Measurements from ENCODE around the gene WNT6. TPM values are rescaled to one million over a fixed set of nuclear protein-coding genes. Genes with fewer than 3 reads are reported as not detected.

The WNT6 gene
- total RNA-seq, 2 donors from 2014 or later, result 8.0 to 56.5 TPM

DNA sequence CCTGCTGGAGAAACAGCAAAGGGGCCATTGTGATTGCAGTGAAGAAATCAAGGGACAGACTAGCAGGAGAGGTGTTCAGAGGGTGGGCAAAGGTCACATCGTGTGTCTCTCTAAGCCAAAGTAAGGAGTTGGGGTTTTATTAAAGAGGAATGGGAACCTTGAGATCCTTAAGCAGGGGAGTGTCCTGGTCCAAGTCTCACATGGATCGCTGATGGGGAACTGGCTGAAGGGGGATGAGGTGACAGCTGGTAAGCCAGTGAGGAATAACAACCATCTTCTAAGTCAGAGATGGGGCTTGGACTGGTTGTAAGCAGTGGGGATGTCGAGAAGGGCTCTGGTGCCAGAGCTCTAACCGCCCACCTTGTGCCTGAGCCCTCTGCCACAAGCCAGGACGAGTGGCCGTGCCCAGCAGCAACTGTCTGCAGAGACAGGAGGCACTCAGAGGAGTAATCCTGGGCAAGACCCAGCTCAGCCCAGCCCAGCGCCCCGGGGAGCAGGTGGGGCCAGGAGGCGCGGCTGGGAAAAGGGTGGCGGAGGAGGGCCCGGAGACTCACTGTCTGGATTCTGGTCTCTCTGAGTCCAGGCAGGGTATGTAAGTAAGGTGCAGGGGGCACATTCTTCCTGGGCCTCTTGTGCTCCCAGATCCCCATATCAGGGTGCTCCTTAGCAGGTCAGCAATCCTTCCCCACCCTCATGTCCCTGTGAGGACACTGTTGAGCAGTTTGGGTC is 34.7 kb downstream of the WNT6 start:
- H3K9me3 ChIP-seq, result no peaks in the 10 kb centered on the region
- TF ChIP-seq POLR2A (IDR thresholded peaks at IDR 0.05), result peak; percentile 40
- TF ChIP-seq POLR2AphosphoS5 (IDR thresholded peaks at IDR 0.05), result no peak
- no peaks in the 10 kb centered on the region for H3K36me3 ChIP-seq
- WGBS, result 45% methylated on average over 12 of the region's 12 CpGs
- intact Hi-C loops (cut with DNase I), result no loop called here
- H3K4me3 ChIP-seq, result no peak overlapping the region
- DNase-seq (ENCODE audit: low spot score), result no peak
- H3K4me1 ChIP-seq (replicated peaks), result no peaks in the 10 kb centered on the region
- peaks cover 17% of the 10 kb centered on the region for H3K27me3 ChIP-seq (replicated peaks; ENCODE audit: insufficient read depth)
- no peak overlapping the region for H3K27ac ChIP-seq

DNA sequence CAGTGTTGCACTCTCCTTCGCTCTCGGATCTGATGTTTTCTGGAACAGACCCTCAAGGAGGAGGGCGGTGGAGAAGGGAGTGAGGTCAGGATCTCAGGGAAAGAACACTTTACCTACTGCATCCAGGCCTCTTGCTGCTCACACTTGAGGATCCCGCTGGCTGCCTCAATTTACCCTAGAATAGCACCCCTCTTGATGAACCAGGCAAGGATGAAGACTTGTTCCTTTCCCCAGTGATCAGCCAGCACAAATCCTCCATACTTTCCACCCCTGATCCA is 35.2 kb downstream of the WNT6 start:
- no peak overlapping the region for H3K27ac ChIP-seq
- TF ChIP-seq POLR2A (IDR thresholded peaks at IDR 0.05), result no peak
- no peak for TF ChIP-seq POLR2AphosphoS5 (IDR thresholded peaks at IDR 0.05)
- TF ChIP-seq, protein P1, sequence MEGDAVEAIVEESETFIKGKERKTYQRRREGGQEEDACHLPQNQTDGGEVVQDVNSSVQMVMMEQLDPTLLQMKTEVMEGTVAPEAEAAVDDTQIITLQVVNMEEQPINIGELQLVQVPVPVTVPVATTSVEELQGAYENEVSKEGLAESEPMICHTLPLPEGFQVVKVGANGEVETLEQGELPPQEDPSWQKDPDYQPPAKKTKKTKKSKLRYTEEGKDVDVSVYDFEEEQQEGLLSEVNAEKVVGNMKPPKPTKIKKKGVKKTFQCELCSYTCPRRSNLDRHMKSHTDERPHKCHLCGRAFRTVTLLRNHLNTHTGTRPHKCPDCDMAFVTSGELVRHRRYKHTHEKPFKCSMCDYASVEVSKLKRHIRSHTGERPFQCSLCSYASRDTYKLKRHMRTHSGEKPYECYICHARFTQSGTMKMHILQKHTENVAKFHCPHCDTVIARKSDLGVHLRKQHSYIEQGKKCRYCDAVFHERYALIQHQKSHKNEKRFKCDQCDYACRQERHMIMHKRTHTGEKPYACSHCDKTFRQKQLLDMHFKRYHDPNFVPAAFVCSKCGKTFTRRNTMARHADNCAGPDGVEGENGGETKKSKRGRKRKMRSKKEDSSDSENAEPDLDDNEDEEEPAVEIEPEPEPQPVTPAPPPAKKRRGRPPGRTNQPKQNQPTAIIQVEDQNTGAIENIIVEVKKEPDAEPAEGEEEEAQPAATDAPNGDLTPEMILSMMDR (IDR thresholded peaks at IDR 0.05), result no peak
- no peaks in the 10 kb centered on the region for H3K9me3 ChIP-seq
- no peak for DNase-seq (ENCODE audit: low spot score)
- H3K4me1 ChIP-seq (replicated peaks), result no peaks in the 10 kb centered on the region
- no peaks in the 10 kb centered on the region for H3K36me3 ChIP-seq
- intact Hi-C loops (cut with DNase I), result no loop called here
- no peak overlapping the region for H3K4me3 ChIP-seq
- 74% methylated on average over 4 of the region's 4 CpGs for WGBS
- peaks cover 19% of the 10 kb centered on the region for H3K27me3 ChIP-seq (replicated peaks; ENCODE audit: insufficient read depth)

DNA sequence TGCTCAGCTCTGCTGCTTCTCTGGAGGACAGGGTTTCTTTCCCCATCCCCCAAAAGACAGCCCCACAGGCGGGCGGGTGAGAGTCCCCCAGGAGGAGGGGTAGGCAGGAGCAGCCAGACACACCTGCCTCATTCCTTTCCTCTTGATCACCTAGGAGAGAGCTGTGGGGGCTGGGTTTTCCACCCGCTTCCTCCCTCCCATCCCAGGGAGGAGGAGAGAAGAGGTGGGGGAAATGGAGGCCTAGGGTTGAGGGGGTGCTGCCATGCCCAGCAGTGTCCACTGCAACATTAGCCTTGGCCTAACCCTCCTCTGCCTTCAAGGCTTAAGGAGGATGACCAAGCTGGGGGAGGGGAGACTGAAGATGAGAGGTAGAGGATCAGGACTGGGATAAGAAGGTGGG is 35.7 kb downstream of the WNT6 start:
- intact Hi-C loops (cut with DNase I), result no loop called here
- WGBS, result 49% methylated on average over 3 of the region's 3 CpGs
- Histone ChIP-seq H3K4me3 (no peak overlapping the region), H3K9me3 (no peaks in the 10 kb centered on the region), H3K27me3 (replicated peaks; ENCODE audit: insufficient read depth) (peaks cover 19% of the 10 kb centered on the region), H3K36me3 (no peaks in the 10 kb centered on the region), H3K4me1 (replicated peaks) (no peaks in the 10 kb centered on the region), H3K27ac (no peak overlapping the region)
- TF ChIP-seq, protein P1 (IDR thresholded peaks at IDR 0.05), result no peak
- TF ChIP-seq POLR2A (IDR thresholded peaks at IDR 0.05) (no peak), POLR2AphosphoS5 (IDR thresholded peaks at IDR 0.05) (no peak)
- DNase-seq (ENCODE audit: low spot score), result no peak

DNA sequence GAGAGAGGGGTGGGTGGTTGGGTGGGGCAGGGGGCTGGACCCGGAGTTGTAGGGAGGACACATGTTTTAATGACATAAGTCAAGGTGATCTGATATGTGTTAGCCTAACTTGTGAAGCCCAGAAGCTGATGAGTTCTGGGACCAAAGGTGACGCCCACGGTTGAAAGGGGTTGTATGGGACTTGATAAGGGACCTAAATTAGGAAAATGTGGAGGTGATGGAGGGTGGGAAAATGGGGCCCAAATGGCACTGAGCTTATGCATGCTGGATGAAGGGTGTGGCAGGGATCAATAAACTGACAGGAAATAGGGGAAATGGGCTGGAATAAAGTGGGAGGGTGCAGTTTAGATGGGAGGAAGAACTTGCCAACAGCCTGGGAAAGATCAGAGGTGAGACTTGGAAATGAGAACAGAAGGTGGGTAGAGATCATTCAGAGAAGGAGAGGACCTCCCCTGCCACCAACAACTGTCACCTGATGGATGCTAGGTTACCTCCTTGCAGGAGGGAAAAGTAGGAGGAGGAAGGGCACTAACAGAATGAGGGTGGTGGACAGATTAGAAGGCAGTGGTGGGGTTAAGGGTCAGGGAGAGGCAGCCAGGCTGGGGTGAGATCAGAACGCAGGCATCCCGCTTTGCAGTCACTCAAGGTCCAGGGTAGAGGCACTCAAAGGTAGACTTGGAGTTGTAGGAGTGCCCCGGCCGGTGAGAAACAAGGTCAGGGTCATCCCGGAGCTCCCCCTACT is 36.3 kb downstream of the WNT6 start:
- intact Hi-C loops (cut with DNase I), result loop anchor here (1.0 kb wide), 1 partner anchor 19 kb away; no protein-coding TSS in a partner anchor
- peaks cover 19% of the 10 kb centered on the region for H3K27me3 ChIP-seq (replicated peaks; ENCODE audit: insufficient read depth)
- TF ChIP-seq POLR2AphosphoS5 (IDR thresholded peaks at IDR 0.05), result no peak
- TF ChIP-seq POLR2A (IDR thresholded peaks at IDR 0.05), result no peak
- TF ChIP-seq, protein P1 (IDR thresholded peaks at IDR 0.05), result no peak
- no peaks in the 10 kb centered on the region for H3K9me3 ChIP-seq
- WGBS, result 56% methylated on average over 8 of the region's 8 CpGs
- no peaks in the 10 kb centered on the region for H3K4me1 ChIP-seq (replicated peaks)
- no peaks in the 10 kb centered on the region for H3K36me3 ChIP-seq
- no peak overlapping the region for H3K4me3 ChIP-seq
- H3K27ac ChIP-seq, result no peak overlapping the region
- no peak for DNase-seq (ENCODE audit: low spot score)

DNA sequence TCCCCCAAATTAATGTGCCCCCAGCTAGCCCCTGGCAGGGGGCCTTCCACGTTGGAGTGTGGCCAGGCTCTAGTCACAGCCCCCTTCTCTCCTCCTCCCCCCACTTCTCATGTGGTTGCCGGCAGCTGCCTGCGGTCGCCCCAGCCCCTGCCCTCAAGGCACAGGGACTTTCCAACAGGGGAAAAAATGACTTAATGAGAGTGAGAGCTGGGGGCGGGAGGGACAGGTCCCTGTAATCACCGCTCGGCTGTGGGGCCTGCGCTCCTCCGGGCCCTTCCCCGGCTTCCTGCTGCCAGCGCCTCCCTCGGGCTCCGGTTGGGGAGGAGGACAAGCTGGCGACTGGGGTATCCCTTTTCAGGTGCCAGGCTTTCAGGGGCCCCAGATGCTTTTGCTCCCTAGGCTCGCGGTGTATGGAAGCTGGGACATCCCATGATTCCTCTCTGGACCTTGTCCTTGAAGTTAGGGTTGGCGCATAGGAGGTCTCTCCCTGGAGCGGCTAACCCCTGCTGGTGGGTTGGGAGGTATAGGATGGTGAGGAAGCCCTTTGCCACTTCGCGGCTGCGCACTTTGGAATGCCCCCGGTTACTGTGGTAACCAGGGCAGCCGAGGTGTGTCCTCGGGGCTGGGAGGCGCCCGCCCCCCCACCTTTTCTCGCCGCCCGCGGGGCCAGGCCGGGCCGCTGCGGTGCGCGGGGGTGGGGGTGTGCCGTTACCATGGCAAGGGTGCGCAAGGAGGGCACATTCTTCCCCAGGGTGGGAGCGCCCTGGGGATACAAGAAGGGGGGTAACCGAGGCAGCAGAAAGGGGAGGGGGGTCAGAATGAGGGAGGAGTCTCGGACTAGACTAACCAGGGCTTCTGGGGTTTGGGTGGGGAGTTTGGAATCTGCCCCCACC is 37.1 kb downstream of the WNT6 start:
- Histone ChIP-seq H3K4me1 (replicated peaks) (no peaks in the 10 kb centered on the region), H3K27me3 (replicated peaks; ENCODE audit: insufficient read depth) (peaks cover 19% of the 10 kb centered on the region), H3K36me3 (no peaks in the 10 kb centered on the region), H3K9me3 (no peaks in the 10 kb centered on the region), H3K4me3 (no peak overlapping the region), H3K27ac (no peak overlapping the region)
- peak; percentile 7 for TF ChIP-seq POLR2A (IDR thresholded peaks at IDR 0.05)
- TF ChIP-seq, protein P1 (IDR thresholded peaks at IDR 0.05), result no peak
- 6% methylated on average over 27 of the region's 40 CpGs for WGBS
- no peak for DNase-seq (ENCODE audit: low spot score)
- intact Hi-C loops (cut with DNase I), result loop anchor here (1.0 kb wide), 1 partner anchor 19 kb away; no protein-coding TSS in a partner anchor

All from prostate gland (tissue), 2 donors.